HUES6 (cell line): ENCODE results near the gene SHCBP1.
"Not testable (repeated sequence)": the region's sequence is repeated elsewhere in the genome, so short reads cannot be mapped to it uniquely, and the experiment has no call there.

Source experiments
- H3K27ac ChIP-seq: 2 replicates; pipeline ENCODE4 v1.7.0; 2013; ENCODE audit warnings: low read depth, mild to moderate bottlenecking, low read length, inconsistent platforms
- H3K27me3 ChIP-seq: 2 replicates; pipeline ENCODE4 v1.6.1; 2013; ENCODE audit warnings: low read length; ENCODE audit not compliant: control insufficient read depth, insufficient read depth
- H3K36me3 ChIP-seq: 2 replicates; pipeline ENCODE4 v1.6.1; 2013; ENCODE audit warnings: low read length; ENCODE audit not compliant: control insufficient read depth, insufficient read depth
- H3K4me1 ChIP-seq: 2 replicates; pipeline ENCODE4 v1.6.1; 2013; ENCODE audit warnings: low read length; ENCODE audit not compliant: control insufficient read depth, insufficient read depth
- H3K4me3 ChIP-seq: 2 replicates; pipeline ENCODE4 v1.5.1; 2013; ENCODE audit warnings: low read depth, low read length
- H3K9ac ChIP-seq: one replicate; pipeline ENCODE4 v1.6.1; 2013; ENCODE audit warnings: mild to moderate bottlenecking, low read length
- H3K9me3 ChIP-seq: 2 replicates; pipeline ENCODE4 v1.6.1; 2013; ENCODE audit warnings: low read depth, low read length; ENCODE audit not compliant: control insufficient read depth, insufficient read depth

Gene SHCBP1

DNA sequence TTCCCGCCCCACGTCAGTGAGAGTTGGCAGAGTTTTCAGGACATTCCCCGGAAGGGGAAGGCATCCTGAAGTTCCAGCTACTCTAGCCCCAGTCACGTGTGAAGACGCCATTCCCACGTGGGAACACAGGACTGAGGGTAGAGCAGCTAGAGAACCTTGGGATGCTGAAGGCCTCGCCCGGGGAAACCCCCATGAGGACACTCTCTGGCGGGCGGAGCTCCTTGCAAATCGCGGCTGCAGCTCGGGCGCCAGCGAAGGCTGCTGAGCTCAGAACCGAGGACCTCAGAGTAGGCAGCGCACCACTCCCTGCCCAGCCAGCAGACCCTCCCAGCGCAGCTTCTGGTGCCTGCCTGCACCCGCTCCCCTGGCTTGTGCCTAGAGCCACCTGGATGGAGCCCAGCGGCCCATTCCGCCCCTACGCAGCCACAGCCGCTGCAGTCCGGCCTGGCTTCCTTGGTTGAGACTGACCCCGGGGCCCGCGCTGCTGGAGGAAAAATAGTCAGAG lies 51.9 kb downstream of the SHCBP1 start:
- no peak overlapping the region for H3K4me3 ChIP-seq
- no peaks in the 10 kb centered on the region for H3K27me3 ChIP-seq
- no peak overlapping the region for H3K27ac ChIP-seq
- H3K9me3 ChIP-seq, result no peaks in the 10 kb centered on the region
- no peaks in the 10 kb centered on the region for H3K36me3 ChIP-seq
- peaks cover 11% of the 10 kb centered on the region for H3K4me1 ChIP-seq
- H3K9ac ChIP-seq, result no peak overlapping the region

DNA sequence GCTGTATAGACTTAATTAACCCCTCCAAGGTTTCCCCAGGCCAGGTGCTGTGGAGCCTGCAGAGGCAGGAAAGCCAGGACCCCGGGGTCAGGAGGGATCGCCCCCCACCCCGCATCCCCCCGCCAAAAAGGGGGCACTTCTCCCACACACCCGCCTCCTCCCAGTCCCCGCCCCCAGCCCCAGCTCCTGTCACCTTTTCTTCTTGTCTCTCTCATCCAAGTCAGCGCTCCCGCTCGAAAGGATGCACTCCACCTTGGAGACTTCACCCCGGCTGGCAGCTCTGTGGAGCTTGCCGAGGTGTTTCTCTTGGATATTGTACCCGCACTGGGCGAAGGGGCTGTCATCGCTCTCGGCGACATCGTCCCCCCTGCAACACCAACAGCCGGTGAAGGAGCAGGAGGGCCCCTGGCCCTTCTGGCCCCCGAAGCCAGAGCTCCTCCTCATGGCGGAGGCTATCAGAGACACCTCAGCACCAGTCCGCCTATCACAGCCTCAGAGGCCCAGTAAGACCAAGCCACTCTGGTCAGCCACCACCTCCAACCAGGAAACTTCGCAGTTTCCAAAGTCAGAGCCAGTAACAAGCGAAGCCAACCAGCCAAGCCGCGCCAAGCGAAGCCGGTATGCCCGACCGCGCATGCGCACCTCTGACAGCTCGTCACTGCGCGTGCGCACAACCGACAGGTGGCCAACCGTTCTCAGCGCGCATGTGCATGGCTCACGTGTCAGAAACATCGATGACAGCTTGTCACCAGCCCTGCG lies 52.5 kb downstream of the SHCBP1 start:
- Histone ChIP-seq H3K36me3 (no peaks in the 10 kb centered on the region), H3K4me3 (no peak overlapping the region), H3K9ac (no peak overlapping the region), H3K27me3 (no peaks in the 10 kb centered on the region), H3K27ac (no peak overlapping the region), H3K4me1 (peaks cover 6% of the 10 kb centered on the region), H3K9me3 (no peaks in the 10 kb centered on the region)

DNA sequence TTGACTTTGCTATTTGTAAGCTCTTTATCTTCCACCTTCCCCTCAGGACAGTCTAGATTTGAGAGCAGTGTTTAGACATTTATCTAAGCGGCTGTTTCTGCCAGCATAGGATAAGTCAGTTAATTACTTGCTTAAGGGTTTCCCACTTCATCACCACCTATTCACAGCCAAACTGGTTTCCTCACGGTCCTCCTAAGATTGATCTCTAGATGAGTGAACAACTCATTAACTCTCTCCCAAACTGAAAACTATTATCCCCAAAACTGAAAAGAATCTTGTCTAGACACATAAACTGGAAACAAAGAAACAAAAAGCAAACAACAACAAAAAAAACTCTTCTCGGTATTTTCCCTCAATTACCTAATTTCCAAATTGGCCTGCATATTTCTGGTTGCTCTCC lies 58.2 kb downstream of the SHCBP1 start:
- Histone ChIP-seq H3K9ac (no peak overlapping the region), H3K4me1 (no peaks in the 10 kb centered on the region), H3K27ac (no peak overlapping the region), H3K27me3 (no peaks in the 10 kb centered on the region), H3K4me3 (no peak overlapping the region), H3K36me3 (no peaks in the 10 kb centered on the region), H3K9me3 (no peaks in the 10 kb centered on the region)

DNA sequence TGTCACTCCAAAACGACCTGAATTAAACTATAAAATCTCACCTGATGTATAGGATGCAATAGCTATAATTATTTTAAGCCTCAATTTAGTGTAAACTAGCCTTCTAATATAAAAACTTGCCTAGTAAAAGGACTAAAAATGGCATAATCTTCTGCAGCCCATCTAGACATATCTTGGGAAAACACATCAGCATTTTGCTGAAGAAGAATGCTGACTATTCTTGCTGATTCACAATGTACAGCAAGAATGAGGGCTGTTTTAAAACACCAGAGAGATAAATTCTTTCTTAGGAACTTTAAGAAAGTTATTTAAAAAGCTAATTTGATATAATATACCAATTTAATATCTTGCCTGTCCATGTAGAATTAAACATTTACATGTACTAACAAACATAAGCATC lies 63.2 kb downstream of the SHCBP1 start:
- Histone ChIP-seq H3K36me3 (no peaks in the 10 kb centered on the region), H3K4me1 (no peaks in the 10 kb centered on the region), H3K9ac (no peak overlapping the region), H3K9me3 (no peaks in the 10 kb centered on the region), H3K27ac (no peak overlapping the region), H3K4me3 (no peak overlapping the region), H3K27me3 (no peaks in the 10 kb centered on the region)

DNA sequence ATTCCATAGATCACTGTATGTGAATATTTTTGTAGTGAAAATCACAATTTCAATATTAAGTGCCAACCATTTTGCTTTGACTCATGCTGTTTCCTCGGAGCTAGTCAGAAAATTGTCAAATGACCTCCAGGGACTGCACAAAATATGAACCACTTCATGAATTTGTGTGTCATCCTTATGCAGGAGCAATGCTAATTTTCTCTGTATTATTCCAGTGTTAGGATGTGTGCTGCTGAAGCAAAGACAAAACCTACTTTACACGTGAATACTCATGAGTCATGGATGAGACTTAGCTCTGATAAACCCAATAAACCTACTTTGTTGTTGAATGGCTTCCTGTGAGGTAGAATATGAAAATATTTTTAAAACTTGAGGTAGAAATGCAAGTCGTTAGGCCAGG lies 65.2 kb downstream of the SHCBP1 start:
- no peaks in the 10 kb centered on the region for H3K4me1 ChIP-seq
- H3K9ac ChIP-seq, result no peak overlapping the region
- H3K36me3 ChIP-seq, result no peaks in the 10 kb centered on the region
- H3K4me3 ChIP-seq, result no peak overlapping the region
- no peaks in the 10 kb centered on the region for H3K27me3 ChIP-seq
- no peak overlapping the region for H3K27ac ChIP-seq
- no peaks in the 10 kb centered on the region for H3K9me3 ChIP-seq

DNA sequence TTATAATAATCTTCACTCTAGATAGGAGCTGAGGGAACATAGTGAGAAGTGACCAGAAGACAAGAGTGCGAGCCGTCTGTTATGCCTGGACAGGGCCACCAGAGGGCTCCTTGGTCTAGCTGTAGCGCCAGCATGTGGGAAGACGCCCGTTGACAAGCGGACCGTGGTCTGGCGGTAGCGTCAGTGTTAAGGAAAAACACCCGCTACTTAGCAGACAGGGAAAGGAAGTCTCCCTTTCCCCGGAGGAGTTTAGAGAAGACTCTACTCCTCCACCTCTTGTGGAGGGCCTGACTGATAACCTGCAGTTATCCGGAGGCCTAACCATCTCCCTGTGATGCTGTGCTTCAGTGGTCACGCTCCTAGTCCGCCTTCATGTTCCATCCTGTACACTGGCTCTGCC lies 66.7 kb downstream of the SHCBP1 start:
- not testable (repeated sequence) for H3K4me1 ChIP-seq, H3K36me3 ChIP-seq, H3K27ac ChIP-seq, H3K9me3 ChIP-seq, H3K9ac ChIP-seq, H3K27me3 ChIP-seq
- peak overlapping the region; percentile 7; the same call in 1 of the 2 replicates for H3K4me3 ChIP-seq

DNA sequence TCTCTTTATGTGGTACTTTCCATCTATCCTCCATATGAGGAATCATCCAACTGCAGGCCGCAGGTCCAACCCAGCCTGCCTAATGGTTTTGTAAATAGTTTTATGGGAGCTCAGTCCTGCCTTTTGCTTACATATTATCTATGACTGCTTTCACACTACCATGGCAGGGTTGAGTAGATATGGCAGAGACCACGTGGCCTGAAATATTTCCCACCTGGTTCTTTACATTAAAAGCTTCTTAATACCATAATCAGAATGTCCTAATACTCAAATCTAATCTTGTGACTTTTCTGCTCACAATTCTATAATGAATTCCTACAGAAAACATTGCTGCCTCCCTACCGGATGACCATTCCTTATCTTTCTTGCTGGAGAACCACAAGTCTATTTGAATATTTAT lies 71.7 kb downstream of the SHCBP1 start:
- Histone ChIP-seq H3K4me1 (no peaks in the 10 kb centered on the region), H3K9ac (no peak overlapping the region), H3K27me3 (no peaks in the 10 kb centered on the region), H3K9me3 (no peaks in the 10 kb centered on the region), H3K36me3 (no peaks in the 10 kb centered on the region), H3K27ac (no peak overlapping the region), H3K4me3 (no peak overlapping the region)
